ENCODE measurements around the gene QARS1. TPM values are rescaled to one million over a fixed set of nuclear protein-coding genes. Genes with fewer than 3 reads are reported as not detected.
A peak's percentile ranks its signal among the peaks of the same experiment; 100 is the strongest.

Gene QARS1
- polyA plus RNA-seq, 3 donors, result 142 to 326 (median 142) TPM

DNA sequence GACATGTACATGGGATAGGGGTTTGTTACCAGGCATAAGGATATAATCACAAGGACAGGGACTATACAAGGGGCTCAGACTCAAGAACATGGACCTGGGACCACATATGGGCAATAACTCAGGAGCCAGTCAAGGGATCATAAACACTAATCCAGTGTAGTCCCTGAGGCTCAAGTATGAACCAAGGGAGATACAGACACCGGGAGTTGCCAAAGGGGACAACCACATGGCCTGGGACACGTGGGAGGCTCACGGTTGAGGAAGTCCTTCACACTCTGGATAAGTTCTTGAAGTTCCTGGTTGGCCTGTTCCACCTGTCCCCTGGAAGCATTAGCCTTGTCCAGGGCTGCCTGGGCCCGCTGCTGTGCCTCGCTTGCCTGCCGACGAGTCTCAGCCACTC, 17.9 kb upstream of the QARS1 start:
- peaks cover 22% of the 10 kb centered on the region for H3K79me2 ChIP-seq (ENCODE audit: insufficient read depth, low read length)
- Mint-ChIP-seq H3K36me3 (peaks cover 13 to 17% of the 10 kb centered on the region in 2 donors), H3K27me3 (ENCODE audit: low read depth in 3 of 3) (no peaks in the 10 kb centered on the region), H3K4me1 (peaks cover 11% of the 10 kb centered on the region), H3K9me3 (peaks cover 0 to 2% (median 0%) of the 10 kb centered on the region in 7 donors), H3K27ac (peak overlapping the region in 1 of 7 donors; percentile 6), H3K4me3 (peak overlapping the region in 1 of 2 donors; percentile 0)
- peaks cover 16 to 23% of the 10 kb centered on the region in 2 donors for H3K4me1 ChIP-seq (ENCODE audit: control insufficient read depth in 1 of 2, insufficient read depth in 2 of 2, low read length in 2 of 2)
- H4K20me1 ChIP-seq (ENCODE audit: insufficient read depth, low read length), result peaks cover 3% of the 10 kb centered on the region
- H3K36me3 ChIP-seq (replicated peaks in 1 of 2; ENCODE audit: control insufficient read depth in 1 of 2, insufficient read depth in 2 of 2, low read length in 2 of 2), result peaks cover 17 to 19% of the 10 kb centered on the region in 2 donors
- intact Hi-C loops (cut with micrococcal nuclease), result no loop called here
- WGBS (ENCODE audit: insufficient coverage), result 89% methylated on average over 7 of the region's 7 CpGs
- TF ChIP-seq, protein P1, sequence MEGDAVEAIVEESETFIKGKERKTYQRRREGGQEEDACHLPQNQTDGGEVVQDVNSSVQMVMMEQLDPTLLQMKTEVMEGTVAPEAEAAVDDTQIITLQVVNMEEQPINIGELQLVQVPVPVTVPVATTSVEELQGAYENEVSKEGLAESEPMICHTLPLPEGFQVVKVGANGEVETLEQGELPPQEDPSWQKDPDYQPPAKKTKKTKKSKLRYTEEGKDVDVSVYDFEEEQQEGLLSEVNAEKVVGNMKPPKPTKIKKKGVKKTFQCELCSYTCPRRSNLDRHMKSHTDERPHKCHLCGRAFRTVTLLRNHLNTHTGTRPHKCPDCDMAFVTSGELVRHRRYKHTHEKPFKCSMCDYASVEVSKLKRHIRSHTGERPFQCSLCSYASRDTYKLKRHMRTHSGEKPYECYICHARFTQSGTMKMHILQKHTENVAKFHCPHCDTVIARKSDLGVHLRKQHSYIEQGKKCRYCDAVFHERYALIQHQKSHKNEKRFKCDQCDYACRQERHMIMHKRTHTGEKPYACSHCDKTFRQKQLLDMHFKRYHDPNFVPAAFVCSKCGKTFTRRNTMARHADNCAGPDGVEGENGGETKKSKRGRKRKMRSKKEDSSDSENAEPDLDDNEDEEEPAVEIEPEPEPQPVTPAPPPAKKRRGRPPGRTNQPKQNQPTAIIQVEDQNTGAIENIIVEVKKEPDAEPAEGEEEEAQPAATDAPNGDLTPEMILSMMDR (IDR thresholded peaks at IDR 0.05), result no peak
- no peak overlapping the region for H3K27ac ChIP-seq (ENCODE audit: low read depth in 1 of 2, low read length in 2 of 2)
- H2AFZ ChIP-seq (ENCODE audit: insufficient read depth, low read depth, low read length, poor library complexity, severe bottlenecking), result no peak overlapping the region
- DNase-seq, result no peak
- H3K4me2 ChIP-seq (replicated peaks; ENCODE audit: extremely low read depth, low read length, poor library complexity, severe bottlenecking), result no peak overlapping the region
- H3K9me3 ChIP-seq (replicated peaks in 1 of 2; ENCODE audit: control insufficient read depth in 1 of 2, insufficient read depth in 1 of 2, low read length in 2 of 2), result no peaks in the 10 kb centered on the region
- H3K9ac ChIP-seq (ENCODE audit: insufficient read depth, low read length, poor library complexity, severe bottlenecking), result no peak overlapping the region
- no peaks in the 10 kb centered on the region for H3K27me3 ChIP-seq (ENCODE audit: control insufficient read depth in 2 of 2, insufficient read depth in 2 of 2, low read length in 2 of 2)
- no peak overlapping the region for H3K4me3 ChIP-seq (replicated peaks in 1 of 3; ENCODE audit: low read depth in 2 of 3, low read length in 3 of 3)

DNA sequence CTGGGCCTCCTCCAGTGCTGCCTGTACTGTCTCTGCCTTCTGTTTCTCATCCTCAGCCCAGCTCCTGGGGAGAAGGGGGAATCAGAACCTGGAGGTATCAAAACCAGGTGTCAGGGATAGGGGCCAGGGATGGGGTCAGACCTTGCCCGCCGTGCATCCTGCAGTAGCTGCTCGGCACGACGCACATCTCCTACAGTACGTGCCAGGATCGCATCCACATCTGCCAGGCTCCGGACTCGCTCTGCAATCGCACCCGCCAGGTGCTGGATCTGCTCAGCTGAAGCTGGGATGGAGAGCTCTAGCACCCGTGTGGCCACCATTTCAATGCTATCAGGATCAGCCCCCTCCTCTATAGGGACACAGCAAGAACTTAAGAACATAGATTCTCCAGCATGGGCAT, 17.5 kb upstream of the QARS1 start:
- Histone ChIP-seq H3K4me2 (replicated peaks; ENCODE audit: extremely low read depth, low read length, poor library complexity, severe bottlenecking) (no peak overlapping the region), H3K4me3 (replicated peaks in 1 of 3; ENCODE audit: low read depth in 2 of 3, low read length in 3 of 3) (no peak overlapping the region), H3K79me2 (ENCODE audit: insufficient read depth, low read length) (peaks cover 26% of the 10 kb centered on the region), H3K9ac (ENCODE audit: insufficient read depth, low read length, poor library complexity, severe bottlenecking) (no peak overlapping the region), H3K27me3 (ENCODE audit: control insufficient read depth in 2 of 2, insufficient read depth in 2 of 2, low read length in 2 of 2) (no peaks in the 10 kb centered on the region), H4K20me1 (ENCODE audit: insufficient read depth, low read length) (peaks cover 7% of the 10 kb centered on the region), H3K36me3 (replicated peaks in 1 of 2; ENCODE audit: control insufficient read depth in 1 of 2, insufficient read depth in 2 of 2, low read length in 2 of 2) (peaks cover 21 to 24% of the 10 kb centered on the region in 2 donors), H3K9me3 (replicated peaks in 1 of 2; ENCODE audit: control insufficient read depth in 1 of 2, insufficient read depth in 1 of 2, low read length in 2 of 2) (no peaks in the 10 kb centered on the region), H3K4me1 (ENCODE audit: control insufficient read depth in 1 of 2, insufficient read depth in 2 of 2, low read length in 2 of 2) (peaks cover 16 to 23% of the 10 kb centered on the region in 2 donors), H2AFZ (ENCODE audit: insufficient read depth, low read depth, low read length, poor library complexity, severe bottlenecking) (no peak overlapping the region), H3K27ac (ENCODE audit: low read depth in 1 of 2, low read length in 2 of 2) (peak overlapping the region in 1 of 2 donors; percentile 95)
- TF ChIP-seq, protein P1 (IDR thresholded peaks at IDR 0.05), result no peak
- Mint-ChIP-seq H3K4me1 (peaks cover 11% of the 10 kb centered on the region), H3K36me3 (peaks cover 15 to 20% of the 10 kb centered on the region in 2 donors), H3K9me3 (peaks cover 0 to 2% (median 0%) of the 10 kb centered on the region in 7 donors), H3K27ac (peak overlapping the region in 6 of 7 donors; percentile 5 to 92 (median 86)), H3K27me3 (ENCODE audit: low read depth in 3 of 3) (no peaks in the 10 kb centered on the region), H3K4me3 (no peak overlapping the region)
- no peak for DNase-seq
- WGBS (ENCODE audit: insufficient coverage), result 98% methylated on average over 11 of the region's 12 CpGs
- intact Hi-C loops (cut with micrococcal nuclease), result no loop called here

Measured in CD14-positive monocyte (primary cell).